NOMO-1 treated with DMSO at 0.1 percent for 48 hours (cell line): Measurements from ENCODE around the gene OTUD4.
"Not testable (repeated sequence)": the region's sequence is repeated elsewhere in the genome, so short reads cannot be mapped to it uniquely, and the experiment has no call there.

ENCODE experiments used
- DNase-seq: peaks from one replicate; lab custom pipeline; 2025; ENCODE audit not compliant: unreplicated experiment; lab: John Stamatoyannopoulos, UW

The OTUD4 gene, protein sequence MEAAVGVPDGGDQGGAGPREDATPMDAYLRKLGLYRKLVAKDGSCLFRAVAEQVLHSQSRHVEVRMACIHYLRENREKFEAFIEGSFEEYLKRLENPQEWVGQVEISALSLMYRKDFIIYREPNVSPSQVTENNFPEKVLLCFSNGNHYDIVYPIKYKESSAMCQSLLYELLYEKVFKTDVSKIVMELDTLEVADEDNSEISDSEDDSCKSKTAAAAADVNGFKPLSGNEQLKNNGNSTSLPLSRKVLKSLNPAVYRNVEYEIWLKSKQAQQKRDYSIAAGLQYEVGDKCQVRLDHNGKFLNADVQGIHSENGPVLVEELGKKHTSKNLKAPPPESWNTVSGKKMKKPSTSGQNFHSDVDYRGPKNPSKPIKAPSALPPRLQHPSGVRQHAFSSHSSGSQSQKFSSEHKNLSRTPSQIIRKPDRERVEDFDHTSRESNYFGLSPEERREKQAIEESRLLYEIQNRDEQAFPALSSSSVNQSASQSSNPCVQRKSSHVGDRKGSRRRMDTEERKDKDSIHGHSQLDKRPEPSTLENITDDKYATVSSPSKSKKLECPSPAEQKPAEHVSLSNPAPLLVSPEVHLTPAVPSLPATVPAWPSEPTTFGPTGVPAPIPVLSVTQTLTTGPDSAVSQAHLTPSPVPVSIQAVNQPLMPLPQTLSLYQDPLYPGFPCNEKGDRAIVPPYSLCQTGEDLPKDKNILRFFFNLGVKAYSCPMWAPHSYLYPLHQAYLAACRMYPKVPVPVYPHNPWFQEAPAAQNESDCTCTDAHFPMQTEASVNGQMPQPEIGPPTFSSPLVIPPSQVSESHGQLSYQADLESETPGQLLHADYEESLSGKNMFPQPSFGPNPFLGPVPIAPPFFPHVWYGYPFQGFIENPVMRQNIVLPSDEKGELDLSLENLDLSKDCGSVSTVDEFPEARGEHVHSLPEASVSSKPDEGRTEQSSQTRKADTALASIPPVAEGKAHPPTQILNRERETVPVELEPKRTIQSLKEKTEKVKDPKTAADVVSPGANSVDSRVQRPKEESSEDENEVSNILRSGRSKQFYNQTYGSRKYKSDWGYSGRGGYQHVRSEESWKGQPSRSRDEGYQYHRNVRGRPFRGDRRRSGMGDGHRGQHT

DNA sequence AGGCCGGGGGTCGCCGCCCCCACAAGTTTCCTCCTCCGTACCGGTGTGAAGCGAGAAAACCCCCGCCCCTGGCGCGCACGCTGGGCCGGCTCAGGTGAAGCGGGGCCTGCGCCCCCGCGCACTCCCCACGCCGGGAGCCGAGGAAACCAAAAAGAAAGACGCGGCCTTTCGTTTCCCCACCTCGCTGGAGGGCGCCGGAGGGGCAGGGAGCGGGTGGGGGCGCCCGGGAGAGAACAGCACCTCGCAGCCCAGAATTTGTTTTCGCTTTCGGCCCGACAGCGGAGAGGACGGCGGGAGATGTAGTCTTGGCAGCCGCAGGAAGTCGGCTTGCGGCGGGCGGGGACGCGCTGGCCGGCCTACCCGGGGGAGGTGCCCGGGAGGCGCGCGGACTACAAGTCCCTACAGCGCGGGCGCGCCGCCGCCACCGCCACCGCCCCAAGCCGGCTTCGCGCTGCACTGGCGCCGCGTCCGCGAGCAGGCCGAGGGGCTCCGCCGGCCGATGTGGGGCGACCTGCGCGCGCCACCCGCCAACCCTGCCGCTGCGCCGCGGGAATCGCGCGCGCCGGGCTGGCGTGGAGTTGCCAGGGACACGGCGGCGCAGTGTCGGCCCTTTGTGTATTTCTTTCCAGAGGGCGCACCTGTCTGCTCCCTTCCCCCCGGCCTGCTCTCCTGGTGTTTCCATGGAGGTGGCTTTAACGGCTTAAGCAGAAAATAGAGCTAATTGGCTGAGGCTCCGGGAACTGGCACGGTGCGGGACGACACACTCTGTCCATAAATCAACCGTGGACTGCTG, at the start of gene OTUD4:
Gene OTUD4, minus strand, starts transcription at position 292 of the 793 bp plus-strand sequence. CDS start 616 bp downstream, outside the sequence.
- DNase-seq = peak; percentile 97

DNA sequence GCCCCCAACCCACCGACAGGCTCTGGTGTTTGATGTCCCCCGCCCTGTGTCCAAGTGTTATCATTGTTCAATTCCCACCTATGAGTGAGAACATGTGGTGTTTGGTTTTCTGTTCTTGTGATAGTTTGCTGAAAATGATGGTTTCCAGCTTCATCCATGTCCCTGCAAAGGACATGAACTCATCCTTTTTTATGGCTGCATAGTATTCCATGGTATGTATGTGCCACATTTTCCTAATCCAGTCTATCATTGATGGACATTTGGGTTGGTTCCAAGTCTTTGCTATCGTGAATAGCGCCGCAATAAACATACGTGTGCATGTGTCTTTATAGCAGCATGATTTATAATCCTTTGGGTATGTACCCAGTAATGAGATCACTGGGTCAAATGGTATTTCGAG, 42.8 kb upstream of the OTUD4 start:
- DNase-seq = not testable (repeated sequence)

DNA sequence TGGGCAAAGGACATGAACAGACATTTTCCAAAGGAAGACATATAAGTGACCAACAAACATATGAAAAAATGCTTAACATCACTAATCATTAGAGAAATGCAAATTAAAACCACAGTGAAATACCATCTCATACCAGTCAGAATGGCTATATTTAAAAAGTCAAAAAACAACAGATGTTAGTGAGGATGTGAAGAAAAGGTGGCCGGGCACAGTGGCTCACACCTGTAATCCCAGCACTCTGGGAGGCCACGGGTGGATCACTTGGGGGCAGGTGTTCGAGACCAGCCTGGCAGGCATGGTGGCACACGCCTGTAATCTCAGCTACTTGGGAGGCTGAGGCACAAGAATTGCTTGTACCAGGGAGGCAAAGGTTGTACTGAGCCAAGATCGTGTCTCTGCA, 41.1 kb upstream of the OTUD4 start:
- DNase-seq = not testable (repeated sequence)

DNA sequence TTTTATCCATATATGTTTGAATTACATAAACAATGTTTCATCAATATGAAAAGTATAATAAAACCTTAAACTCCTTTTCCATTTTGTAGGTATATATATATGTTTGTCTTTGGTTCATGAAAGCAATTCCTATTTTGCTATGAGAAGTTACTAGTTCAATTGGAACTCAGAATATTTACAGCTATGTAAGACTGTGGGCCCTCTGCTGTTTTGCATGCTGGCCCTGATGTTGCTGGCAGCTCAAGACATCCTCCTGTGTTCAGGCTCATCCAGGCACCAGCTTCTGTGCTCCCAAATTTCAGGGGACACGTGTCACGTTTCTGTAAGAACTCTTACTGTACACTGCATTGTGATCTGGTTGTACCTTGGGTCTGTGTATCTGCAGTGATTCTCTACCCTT, 38.7 kb upstream of the OTUD4 start:
- no peak for DNase-seq

DNA sequence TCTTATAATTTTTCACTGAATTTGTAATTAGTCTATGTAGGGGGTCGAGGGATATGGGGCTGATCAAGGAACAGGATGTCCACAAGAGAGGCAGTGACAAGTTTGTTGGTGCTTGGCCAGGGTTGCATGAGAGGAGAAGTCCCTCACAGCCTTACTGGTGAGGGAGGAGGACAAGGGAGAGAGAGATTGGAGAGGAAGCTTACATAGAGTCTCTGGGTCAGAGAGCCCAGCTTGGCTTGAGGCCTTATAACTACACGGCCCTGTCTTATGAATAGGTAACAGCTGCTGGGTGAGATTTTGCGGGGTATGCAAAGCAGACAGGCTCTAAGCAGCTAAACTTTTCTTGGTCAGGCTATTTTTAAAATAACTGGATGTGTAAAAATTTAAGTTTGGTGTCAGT, 37.9 kb upstream of the OTUD4 start:
- no peak for DNase-seq

DNA sequence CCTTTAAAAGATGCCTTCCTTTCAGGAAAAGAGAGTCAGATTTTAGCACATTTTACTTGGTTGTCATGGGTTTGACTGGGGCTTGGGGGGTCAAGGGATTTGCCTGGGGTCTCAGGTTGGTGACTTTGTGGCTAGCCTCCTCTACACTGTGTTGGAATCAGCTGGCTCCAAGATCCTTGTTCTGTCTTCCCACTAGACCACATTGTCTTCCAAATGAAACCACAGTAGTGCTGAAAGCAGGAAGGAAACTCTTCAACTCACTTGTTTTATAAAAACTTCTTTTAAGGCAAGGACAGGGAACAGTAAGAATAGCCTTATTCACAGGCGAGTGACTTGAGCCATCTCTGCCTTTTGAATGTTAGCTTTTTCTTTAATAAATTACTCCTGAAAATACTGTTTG, 37.0 kb upstream of the OTUD4 start:
- no peak for DNase-seq

DNA sequence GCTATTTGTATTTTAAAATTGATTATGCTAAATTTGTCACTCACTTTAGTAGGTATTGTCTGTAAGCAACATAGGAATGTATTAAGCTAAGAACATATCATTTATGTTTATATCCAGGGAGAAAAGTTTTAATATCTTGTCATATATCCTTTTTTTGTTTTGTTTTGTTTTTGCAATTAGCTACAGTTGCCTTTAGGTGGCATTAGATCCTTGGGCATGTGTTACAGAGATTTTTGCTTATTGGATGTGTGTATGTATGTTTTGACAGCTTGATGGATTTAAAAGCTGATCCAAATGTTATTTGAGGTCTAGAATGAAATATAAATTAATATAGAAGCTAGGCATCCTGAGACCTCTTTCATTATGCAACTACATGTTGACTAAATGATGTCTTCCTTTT, 36.1 kb upstream of the OTUD4 start:
- DNase-seq = peak; percentile 3

DNA sequence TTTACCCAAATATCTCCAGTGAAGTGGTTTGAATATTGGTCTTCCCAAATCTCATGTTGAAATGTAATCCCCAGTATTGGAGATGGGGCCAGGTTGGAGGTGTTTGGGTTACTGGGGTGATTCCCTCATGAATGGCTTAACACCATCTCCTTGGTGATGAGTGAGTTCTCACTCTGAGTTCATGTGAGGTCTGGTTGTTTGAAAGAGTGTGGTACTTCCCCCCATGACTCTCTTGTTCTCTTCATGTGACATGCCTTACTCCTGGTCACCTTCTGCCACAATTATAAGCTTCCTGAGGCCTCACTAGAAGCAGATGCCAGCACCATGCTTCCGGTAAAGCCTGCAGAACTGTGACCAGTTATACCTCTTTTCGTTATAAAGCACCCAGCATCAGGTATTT, 32.9 kb upstream of the OTUD4 start:
- DNase-seq = no peak

DNA sequence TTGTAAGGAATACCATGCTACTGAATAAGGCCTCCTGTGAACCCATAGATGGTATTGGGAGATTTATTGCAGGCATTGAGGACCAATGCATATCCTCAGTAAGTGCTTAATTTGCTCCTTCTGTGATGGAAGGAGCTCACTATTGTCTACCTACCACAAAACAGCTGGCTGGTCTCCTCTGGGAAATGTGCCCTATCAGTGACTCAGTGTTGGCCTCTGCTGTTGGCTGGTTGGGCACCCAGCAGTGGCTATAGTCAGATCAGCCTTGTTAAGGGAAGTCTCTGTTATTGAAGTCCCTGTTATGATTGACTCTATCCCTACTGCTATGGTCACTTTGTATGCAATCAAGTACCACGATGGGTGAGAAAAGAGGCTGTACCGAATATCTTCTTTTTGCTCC, 27.5 kb upstream of the OTUD4 start:
- DNase-seq = no peak

DNA sequence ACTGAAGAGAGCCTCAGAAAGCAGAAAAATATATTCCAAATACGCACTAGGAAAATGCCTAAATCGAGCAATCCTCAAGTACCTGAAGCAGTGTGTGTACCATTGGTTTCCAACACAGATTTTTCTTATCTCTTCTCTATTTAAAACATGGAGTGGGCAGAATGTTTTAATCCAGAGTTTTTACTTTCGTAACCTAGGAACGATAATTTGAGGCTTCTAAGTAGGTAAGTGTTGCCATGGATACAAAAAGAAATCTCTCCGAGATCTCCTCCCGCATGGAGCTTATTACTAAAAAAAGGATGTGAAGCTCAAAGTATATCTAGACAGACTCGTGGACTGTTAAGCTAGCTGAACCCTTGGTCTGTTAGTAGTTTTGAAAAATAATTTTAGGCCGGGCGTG, 23.0 kb upstream of the OTUD4 start:
- no peak for DNase-seq

DNA sequence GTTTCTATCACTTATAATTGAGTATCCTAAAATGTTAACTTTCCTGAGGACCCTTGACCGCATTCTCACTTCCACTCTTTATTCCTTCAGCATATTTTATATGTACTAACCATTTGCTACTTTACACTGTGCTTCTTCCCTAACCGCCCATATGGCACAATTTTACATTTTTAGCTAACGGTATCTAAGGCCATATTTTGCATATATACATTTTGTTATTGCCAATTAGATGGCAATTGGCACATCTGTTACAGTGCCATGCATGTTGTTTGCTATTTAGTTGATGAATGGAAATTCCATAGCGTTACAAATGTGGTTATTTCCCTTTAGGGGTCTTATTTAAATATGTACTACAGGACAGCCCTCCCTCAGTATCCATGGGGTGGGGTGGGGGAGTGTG, 20.0 kb upstream of the OTUD4 start:
- no peak for DNase-seq

DNA sequence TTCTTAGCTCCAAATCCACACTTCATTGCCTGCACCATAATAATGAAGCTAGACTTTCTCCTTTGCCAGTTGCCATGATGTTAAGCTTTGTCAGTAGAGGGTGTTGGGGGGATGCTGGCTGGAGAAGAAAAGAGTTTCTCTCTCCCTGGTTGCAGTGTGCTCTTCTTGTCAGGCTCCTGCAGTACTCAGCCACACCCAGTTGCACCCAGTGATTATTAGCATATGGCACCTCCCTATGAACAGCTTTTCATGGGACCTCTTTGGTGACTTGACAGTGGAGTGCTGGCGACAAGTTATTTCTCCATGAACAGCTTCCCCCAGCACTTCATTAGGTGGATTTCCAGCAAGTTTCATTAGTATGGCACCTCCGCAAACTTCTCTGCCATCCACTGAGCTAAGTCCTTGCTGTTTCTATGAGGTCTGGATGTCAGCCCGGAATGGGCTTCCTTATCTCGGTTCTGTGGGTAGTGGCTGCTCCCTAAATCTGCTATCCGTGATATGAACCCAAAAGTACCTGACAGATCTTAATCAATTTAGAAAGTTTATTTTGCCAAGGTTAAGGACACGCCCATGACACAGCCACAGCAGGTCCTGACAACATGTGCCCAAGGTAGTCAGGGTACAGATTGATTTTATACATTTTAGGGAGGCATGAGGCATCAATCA, 18.8 kb upstream of the OTUD4 start:
- DNase-seq = no peak

DNA sequence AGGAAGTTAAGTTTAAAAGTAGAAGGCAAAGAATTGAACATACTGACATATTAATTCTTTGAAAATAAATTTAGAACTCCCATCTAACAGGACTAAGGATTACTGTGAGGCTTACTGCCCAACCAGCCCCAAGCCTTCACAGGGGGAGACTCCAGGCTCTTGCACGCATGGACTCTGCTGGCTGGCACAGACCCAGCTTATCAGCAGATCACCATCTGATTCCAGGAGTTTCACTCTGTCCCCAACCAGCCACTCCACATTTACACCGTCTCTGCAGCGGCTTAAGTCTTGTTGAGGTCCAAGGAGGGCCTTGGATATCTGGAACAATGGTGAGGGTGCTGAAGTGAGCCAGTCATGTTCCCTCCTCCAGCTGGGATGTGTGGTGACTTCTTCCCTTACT, 16.4 kb upstream of the OTUD4 start:
- no peak for DNase-seq

DNA sequence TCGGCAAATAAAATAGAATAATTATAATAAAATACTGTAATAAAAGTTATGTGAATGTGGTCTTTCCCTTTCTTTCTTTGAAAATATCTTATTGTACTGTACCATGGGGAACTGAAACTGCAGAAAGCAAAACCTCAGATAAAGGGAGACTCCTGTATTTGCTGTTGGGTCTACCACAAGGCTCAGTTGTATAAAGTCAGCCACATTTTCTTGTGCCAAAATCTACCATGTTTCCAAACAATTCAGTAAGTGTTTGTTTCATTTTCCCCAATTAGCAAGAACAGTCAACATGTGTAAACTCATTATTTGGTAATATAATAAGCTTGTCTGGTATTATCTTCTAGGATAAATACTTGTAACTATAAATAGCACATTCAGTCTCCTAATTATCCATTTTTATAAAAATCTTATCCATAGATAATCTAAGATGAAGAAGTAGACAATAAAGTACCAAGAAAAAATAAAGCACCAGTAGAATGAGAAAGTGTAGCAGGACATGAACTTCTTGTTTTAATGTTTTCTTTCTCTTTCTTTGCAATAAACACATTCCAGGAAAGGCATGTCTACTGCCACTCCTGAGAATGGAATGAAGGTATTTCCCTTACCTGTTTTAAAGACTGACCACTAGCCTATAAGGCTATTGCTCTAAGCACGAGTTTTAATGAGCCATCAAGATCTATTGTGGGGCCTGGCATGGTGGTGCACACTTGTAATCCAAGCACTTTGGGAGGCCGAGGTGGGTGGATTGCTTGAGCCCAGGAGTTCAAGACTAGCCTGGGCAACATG, 15.0 kb upstream of the OTUD4 start:
- peak; percentile 79 for DNase-seq

DNA sequence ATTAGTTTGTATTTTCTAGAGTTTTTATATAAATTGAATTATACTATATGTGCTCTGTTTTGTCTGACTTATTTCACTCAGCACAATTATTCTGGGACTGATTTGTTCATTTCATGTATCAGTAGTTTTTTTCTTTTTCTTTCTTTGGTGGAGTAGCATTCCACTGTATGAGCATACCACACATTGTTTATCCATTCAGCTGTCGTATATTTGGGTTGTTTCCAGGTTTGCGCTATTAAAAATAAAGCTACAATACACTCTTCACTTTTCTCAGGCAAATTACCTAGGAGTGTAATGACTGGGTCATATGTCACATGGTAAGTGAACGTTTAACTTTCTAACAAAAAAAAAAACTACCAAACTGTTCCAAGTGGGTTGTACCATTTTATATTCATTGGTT, 9.6 kb upstream of the OTUD4 start:
- no peak for DNase-seq

DNA sequence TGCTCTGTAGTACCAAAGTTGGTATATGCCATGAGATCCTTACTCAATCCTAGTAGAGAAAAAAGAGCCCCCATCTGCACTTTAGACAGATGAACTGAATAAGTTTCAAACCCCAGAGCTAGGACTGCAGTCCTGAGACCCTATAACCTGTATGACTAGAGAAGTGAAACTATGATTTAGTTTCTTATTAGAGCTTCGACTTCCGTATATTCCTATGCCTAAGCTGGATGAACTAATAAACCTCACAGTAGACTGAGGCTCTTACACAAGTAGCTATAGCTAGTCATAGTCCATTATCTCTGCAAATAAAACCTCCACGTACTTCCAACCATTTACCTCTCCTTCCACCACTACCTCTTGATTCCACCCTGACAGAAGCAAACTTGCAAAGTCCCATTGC, 6.3 kb upstream of the OTUD4 start:
- peak; percentile 86 for DNase-seq

DNA sequence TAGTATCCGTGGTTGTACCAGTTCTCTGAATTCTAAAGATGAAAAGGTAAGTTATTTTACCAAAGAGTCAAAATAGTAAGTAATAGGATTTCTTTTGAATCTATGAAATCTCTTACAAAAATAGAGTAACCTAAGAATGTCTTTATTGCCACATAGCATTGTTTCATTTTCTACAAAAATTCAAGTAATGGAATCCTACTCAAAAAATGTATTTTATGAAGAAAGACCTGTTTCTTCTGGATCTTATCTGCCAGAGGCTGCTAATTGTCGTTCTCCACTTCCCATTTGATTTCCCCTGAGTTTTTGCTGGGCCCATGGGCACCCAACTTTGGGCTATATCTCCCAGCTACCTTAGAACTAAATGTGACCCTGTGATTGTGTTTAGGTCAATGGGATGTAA, 3.2 kb upstream of the OTUD4 start:
- no peak for DNase-seq

DNA sequence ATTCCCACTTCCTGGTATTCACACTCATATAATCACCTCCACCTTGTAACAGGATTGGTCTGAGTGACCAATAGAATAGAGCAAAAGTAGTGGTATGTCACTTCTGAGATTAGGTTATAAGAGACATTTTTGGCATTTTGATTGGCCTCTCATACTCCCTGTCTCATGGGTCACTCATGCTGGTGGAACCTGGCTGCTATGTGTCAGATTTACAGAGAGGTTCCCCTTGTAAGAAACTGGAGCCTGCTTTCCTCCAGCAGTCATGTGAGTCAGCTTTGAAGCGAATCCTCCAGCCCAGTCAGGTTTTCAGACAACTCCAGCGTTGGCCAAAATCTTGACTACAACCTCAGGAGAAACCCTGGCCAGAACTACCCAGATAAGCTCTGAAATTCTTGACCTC, 2.6 kb upstream of the OTUD4 start:
- DNase-seq = no peak

DNA sequence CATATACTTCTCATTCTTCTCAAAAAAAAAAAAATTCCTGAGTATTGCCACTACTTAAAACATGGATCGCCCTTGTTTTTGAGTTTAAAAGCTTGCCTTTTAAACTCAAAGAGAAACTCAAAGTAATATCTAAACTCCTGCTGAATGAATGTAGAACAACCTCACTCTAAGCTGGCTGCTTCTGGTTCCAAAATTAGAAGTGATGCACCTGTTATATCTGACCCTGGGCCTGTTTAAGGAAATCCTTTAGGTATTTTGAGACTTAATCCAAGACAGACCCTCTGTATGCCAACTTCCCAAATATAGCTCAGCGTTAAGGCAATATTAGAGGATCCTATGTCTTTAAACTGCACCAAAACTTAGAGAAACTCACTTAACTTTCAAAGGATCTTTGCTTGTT, 1.8 kb upstream of the OTUD4 start:
- no peak for DNase-seq

DNA sequence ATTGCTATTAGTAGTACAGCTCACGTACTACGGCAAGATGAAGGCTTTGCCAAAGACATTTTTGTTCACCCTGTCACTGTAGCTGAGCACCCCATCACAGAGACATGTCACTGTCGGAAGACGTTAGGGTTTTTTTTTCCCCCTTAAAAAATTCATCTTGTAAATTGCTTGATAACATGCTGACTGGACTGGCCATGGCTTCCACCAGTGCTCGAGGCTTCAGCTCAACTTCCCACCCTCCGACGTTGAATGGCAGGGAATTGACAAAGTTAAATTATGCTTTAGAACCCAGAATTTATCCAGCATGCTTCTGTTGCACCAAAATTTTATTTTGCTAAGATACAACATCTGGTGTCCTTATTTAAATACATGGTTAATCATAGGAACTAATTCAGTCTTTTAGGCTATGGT, 707 bp upstream of the OTUD4 start:
- DNase-seq = no peak
